ENCODE results near the gene C10orf90. TPM values are rescaled to one million over a fixed set of nuclear protein-coding genes. Genes with fewer than 3 reads are reported as not detected.

C10orf90 gene
- total RNA-seq, 2 donors from 2014 or later, result not detected

DNA sequence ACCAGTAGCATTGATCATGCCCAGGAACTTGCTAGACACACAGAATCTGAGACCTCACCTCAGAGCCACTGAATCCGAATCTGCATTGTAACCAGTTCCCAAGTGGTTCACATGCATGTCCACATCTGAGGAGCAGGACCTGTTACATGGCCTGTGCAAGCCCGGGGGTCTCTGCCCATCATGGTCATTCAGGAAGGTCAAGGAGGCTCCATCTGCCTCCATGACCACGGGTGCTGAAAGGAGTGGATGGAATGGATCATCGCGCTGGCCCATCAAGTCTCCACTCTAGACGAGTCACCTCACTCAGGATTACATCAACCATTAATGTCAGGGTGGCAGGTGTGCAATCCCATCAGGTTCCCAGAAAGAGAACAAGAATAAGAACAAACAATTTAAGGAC, 196.5 kb downstream of the C10orf90 start:
- Mint-ChIP-seq H3K27ac (no peak overlapping the region), H3K9me3 (peaks cover 4% of the 10 kb centered on the region), H3K4me3 (no peak overlapping the region), H3K36me3 (no peaks in the 10 kb centered on the region), H3K27me3 (peaks cover 35 to 40% of the 10 kb centered on the region in 2 donors), H3K4me1 (ENCODE audit: low read depth in 2 of 2) (peaks cover 20 to 24% of the 10 kb centered on the region in 2 donors)
- DNase-seq (ENCODE audit: low spot score) (no peak), ATAC-seq (no peak)

DNA sequence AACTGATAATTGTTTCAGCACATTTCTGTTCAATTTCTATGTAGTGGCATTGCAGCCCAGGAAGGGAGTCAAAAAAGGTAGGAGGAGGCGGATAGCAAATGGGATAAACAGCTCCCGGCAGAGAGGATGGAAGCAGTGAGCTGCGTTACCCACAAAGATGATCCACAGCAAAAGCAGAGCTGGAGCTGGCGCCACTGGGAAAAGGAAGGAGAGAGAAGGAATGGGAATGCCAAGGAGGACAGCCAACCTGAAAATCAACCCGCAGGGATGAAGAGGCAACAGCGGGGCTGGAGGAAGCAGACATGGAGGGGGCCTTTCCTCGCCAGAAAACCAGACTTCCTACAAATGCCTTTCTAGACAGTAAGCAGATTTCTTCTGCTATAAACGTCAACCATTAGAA, 199.5 kb downstream of the C10orf90 start:
- Mint-ChIP-seq H3K4me1 (ENCODE audit: low read depth in 2 of 2) (peaks cover 24 to 33% of the 10 kb centered on the region in 2 donors), H3K27ac (no peak overlapping the region), H3K4me3 (no peak overlapping the region), H3K27me3 (peaks cover 26 to 31% of the 10 kb centered on the region in 2 donors), H3K9me3 (peaks cover 4% of the 10 kb centered on the region), H3K36me3 (no peaks in the 10 kb centered on the region)
- ATAC-seq (no peak), DNase-seq (ENCODE audit: low spot score) (no peak)

DNA sequence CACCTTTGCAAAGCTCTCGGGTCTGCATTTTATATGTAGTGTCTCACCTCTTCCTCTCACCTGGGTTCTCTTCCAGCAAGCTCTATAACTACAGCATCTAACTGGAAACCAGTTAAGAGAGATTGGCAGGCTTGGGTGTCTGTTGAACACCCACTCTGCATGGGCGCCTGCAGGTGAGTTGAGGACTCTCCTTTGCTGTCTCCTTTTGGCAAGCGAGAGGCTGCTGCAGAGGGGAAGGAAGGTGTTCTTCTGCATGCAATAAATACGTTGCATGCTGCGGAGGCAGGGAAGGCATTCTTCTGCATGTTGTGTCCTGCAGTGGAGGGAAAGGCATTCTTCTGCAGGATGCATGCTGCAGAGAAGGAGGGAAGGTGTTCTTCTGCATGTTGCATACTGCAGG, 200.8 kb downstream of the C10orf90 start:
- Mint-ChIP-seq H3K27ac (peak overlapping the region in 1 of 2 donors; percentile 12), H3K27me3 (peaks cover 33 to 35% of the 10 kb centered on the region in 2 donors), H3K4me3 (peak overlapping the region; percentile 48), H3K9me3 (peaks cover 4% of the 10 kb centered on the region), H3K36me3 (no peaks in the 10 kb centered on the region), H3K4me1 (ENCODE audit: low read depth in 2 of 2) (peaks cover 24 to 33% of the 10 kb centered on the region in 2 donors)
- ATAC-seq, result no peak
- no peak for DNase-seq (ENCODE audit: low spot score)

DNA sequence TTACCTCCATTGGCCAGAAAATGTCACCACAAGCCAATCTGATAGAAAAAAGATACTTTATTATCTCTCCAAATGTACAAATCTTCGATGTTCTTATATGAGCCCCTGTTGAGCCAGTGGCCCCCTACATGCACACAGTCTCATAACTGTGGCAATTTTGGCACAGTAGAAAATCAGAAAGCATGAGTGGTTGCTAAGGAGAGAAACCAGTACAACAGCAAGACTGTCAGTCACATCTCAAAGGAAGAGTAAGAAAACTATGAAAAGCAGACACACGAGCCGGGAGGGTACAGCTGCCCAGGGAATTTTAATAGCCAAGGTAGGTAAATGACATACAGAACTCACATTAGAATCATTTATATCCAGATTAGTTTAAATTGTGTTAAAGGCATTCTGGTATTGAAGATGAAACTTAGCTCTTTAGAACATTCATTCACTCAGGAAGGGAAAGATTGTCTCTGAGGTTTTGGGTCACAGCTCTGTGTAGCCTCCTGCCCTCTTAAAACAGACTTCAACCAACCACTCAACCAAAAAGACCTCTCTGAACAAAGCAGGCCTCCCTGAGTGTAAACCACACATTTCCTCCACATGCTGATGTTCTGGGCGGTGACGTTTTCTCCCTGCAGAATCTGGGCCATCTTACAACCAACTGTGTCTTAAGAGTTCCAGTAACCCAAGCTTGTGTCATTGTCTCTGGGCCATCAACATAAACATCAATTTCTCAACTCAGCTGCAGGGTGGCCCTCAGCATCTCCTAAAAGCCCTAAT, 201.4 kb downstream of the C10orf90 start:
- DNase-seq (ENCODE audit: low spot score) (no peak), ATAC-seq (peak; percentile 63 to 67)
- Mint-ChIP-seq H3K27ac (peak overlapping the region in 1 of 2 donors; percentile 73), H3K36me3 (no peaks in the 10 kb centered on the region), H3K4me3 (peak overlapping the region; percentile 48), H3K27me3 (peaks cover 36 to 39% of the 10 kb centered on the region in 2 donors), H3K9me3 (peaks cover 4% of the 10 kb centered on the region), H3K4me1 (ENCODE audit: low read depth in 2 of 2) (peaks cover 24 to 33% of the 10 kb centered on the region in 2 donors)

DNA sequence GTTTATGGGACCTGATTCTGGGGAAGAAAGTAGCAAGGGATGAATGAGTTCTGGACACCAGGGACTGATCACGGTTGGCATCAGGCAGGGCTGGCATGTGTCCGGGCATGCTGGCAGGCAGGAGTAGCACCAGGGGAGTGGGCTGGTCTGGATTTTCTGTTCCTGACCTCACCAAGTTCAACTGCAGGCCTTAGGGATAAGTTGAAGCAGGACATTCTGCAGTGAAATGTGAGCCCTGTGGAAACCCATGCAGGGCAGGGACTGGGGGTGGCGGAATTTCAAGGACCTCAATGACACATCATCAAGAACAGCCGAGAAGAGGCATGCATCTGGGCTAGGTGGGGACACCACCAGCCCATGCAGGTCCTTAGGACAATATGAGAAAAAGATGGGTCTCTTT, 202.0 kb downstream of the C10orf90 start:
- DNase-seq (ENCODE audit: low spot score) (no peak), ATAC-seq (no peak)
- H3K27ac Mint-ChIP-seq, result peak overlapping the region in 1 of 2 donors; percentile 73
- H3K36me3 Mint-ChIP-seq, result no peaks in the 10 kb centered on the region
- peaks cover 4% of the 10 kb centered on the region for H3K9me3 Mint-ChIP-seq
- H3K27me3 Mint-ChIP-seq, result peaks cover 38 to 40% of the 10 kb centered on the region in 2 donors
- H3K4me3 Mint-ChIP-seq, result peak overlapping the region; percentile 15
- H3K4me1 Mint-ChIP-seq (ENCODE audit: low read depth in 2 of 2), result peaks cover 24 to 35% of the 10 kb centered on the region in 2 donors

DNA sequence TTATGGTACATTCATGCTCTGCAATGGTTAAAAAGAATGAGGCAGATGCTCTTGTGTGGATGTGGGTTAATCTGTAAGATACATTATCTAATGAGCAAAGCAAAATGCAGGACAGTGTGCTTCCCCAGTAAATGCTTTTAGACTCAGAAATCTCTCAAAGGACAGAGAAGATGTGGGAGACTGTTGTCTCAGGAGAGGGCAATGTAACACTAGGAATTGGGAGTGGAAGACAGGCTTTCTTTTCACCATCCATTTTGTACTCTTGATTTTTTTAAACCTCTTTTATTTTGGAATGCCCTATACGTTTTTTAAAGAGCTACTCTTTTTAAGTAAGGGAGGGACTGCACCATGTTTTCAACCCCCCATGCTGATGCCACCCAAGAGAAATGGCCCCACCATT, 204.7 kb downstream of the C10orf90 start:
- Mint-ChIP-seq H3K9me3 (peaks cover 1% of the 10 kb centered on the region), H3K36me3 (no peaks in the 10 kb centered on the region), H3K27me3 (peaks cover 37 to 40% of the 10 kb centered on the region in 2 donors), H3K4me3 (no peak overlapping the region), H3K4me1 (ENCODE audit: low read depth in 2 of 2) (peaks cover 22 to 32% of the 10 kb centered on the region in 2 donors), H3K27ac (no peak overlapping the region)
- ATAC-seq (no peak), DNase-seq (ENCODE audit: low spot score) (no peak)

DNA sequence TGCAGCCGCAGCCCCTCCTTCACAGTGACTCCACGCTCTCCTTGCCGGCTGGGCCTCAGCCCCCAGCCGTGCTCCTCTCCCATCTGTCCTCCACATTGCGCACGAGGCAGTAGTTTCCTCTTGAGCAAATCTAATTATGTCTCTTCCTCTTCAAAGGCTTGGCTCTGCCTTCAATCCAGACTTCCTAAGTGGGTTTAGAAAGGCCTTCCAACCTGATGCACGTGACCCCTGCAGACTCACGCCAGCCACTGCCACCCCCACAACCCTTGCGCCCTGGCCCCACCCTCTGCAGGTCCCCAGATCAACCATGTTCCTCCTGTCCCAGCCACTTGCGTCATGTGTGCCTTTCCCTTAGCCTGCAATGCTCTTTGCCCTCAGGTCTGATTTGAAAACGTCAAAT, 207.2 kb downstream of the C10orf90 start:
- Mint-ChIP-seq H3K27ac (no peak overlapping the region), H3K27me3 (peaks cover 26 to 31% of the 10 kb centered on the region in 2 donors), H3K9me3 (no peaks in the 10 kb centered on the region), H3K4me3 (no peak overlapping the region), H3K36me3 (no peaks in the 10 kb centered on the region), H3K4me1 (ENCODE audit: low read depth in 2 of 2) (peaks cover 0 to 8% of the 10 kb centered on the region in 2 donors)
- ATAC-seq (no peak), DNase-seq (ENCODE audit: low spot score) (no peak)

DNA sequence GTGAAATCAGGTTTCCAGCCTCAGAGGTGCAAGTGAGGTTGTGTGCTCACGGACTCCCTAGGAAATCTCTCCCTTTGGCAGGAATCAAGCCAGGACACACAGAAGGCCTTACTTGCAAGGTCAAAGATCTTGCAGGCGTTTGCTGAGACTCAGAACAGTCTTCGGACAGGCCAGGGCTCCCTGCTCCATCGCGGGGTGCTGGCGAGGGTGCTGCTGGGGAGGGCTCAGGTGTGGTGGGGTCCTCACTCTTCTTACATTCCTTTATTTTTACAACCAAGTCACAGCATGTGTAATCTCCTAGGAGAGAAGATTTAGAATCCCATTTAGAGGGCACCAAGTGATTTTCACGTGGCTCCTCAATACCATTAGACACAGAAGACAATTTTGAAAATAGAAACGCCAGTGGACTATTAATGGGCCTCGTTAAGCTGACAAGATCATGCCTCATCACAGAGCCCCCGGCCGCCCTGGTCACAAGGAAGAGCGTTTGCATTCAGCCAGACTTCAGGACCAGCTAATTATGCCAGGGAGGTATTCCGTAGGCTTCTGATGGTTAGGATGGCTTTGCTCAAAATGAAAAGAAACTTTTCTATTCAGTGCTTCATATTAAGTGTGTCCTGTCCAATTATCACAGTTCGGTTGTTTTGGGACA, 209.1 kb downstream of the C10orf90 start:
- no peak for ATAC-seq

DNA sequence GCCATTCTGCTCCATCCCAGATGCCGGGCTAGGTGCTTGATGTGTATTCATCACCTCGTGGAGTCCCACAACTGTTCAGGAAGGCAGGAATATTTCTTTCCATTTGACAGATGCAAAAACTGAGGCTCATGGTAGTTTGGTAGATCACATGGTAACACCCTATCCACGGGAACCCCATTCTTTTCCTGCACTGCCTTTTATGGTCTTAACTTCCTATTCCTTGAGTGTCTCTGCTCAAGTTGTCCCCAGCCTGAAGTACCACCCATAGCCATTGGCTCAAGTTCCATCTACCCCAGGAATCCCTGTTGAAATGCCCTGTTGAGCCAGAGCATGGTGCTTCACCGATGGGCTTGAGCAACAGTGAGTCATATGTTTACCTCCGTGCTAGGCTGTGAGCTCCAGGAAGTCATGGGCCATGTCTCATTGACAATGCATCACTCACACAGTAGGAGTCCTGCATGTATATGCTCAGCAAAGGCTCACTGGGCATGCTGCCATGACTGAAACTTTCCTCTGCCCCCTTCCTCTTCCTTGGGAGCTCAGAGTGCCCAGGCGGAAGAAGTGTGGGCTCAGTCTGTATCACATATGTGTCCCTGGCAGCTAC, 210.5 kb downstream of the C10orf90 start:
- no peaks in the 10 kb centered on the region for H3K9me3 Mint-ChIP-seq
- ATAC-seq, result no peak
- H3K4me1 Mint-ChIP-seq (ENCODE audit: low read depth in 2 of 2), result peaks cover 0 to 9% of the 10 kb centered on the region in 2 donors
- H3K27ac Mint-ChIP-seq, result no peak overlapping the region
- no peaks in the 10 kb centered on the region for H3K36me3 Mint-ChIP-seq
- DNase-seq (ENCODE audit: low spot score), result no peak
- H3K4me3 Mint-ChIP-seq, result no peak overlapping the region
- H3K27me3 Mint-ChIP-seq, result peaks cover 25 to 26% of the 10 kb centered on the region in 2 donors

More for the DNA sequence above, 209.1 kb downstream of the C10orf90 start:
- no peak for DNase-seq (ENCODE audit: low spot score)
- Mint-ChIP-seq H3K4me3 (no peak overlapping the region), H3K9me3 (no peaks in the 10 kb centered on the region), H3K27me3 (peaks cover 26 to 31% of the 10 kb centered on the region in 2 donors), H3K4me1 (ENCODE audit: low read depth in 2 of 2) (peaks cover 0 to 6% of the 10 kb centered on the region in 2 donors), H3K36me3 (no peaks in the 10 kb centered on the region), H3K27ac (no peak overlapping the region)

DNA sequence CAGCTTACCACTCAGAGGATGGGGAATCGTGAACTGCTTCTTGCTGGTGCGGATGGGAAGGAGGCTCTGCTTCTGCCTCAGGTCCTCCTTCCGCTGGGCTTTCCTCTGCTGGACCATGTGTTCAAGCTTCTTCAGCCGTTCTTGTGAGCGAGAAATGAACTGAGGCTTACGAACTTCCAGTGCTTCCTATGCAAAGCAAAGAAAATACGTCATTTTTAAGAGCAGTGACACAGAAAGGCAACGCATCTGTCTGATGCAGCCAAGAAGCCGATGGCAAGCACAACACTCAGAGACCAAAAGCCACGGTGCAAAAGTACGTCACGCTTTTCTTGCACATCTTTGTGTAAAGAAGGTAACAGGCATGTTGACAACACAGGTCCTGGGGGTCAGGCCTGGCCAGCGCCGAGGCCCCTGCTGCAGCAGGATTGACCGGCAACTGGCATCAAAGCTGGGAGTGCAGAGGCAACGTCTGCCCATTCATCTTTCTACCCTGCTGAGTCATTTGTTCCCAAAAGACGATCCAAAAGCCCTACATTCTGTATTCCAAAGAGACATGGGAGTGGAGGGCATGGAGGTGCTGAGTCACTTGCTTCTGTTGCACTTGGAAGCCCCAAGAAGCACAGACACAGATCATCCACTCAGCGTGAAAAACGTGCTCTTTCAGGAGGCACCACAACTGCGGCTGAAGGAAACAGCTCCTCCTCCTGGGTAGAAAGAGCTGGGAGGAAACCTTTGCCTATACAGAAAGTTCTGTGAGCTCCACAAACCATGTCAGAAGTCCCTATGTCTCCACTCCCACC, 211.3 kb downstream of the C10orf90 start:
- H3K4me3 Mint-ChIP-seq, result no peak overlapping the region
- H3K4me1 Mint-ChIP-seq (ENCODE audit: low read depth in 2 of 2), result peaks cover 0 to 9% of the 10 kb centered on the region in 2 donors
- DNase-seq (ENCODE audit: low spot score), result no peak
- no peaks in the 10 kb centered on the region for H3K9me3 Mint-ChIP-seq
- ATAC-seq, result no peak
- peaks cover 20 to 22% of the 10 kb centered on the region in 2 donors for H3K27me3 Mint-ChIP-seq
- H3K27ac Mint-ChIP-seq, result no peak overlapping the region
- no peaks in the 10 kb centered on the region for H3K36me3 Mint-ChIP-seq

DNA sequence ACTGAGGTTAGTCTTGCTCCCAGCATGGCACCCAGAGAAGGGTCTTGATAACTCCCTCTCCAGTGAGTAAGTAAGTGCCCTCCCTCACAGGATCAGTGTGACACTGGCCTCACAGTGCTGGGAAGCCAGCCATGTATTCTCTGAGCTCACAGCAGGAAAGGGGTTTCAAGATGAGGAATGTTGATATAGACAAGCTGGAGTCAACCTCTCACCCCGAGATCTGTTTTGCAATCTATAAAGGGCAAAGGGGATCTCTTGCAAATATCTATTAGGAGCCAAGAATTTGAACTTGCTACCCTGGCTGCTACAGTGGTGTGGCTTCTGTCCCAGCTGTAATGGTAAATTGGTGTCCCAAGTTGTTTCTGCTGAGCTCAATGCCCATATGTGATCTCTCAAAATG, 212.0 kb downstream of the C10orf90 start:
- DNase-seq (ENCODE audit: low spot score) (no peak), ATAC-seq (no peak)
- H3K27ac Mint-ChIP-seq, result no peak overlapping the region
- no peak overlapping the region for H3K4me3 Mint-ChIP-seq
- peaks cover 12 to 16% of the 10 kb centered on the region in 2 donors for H3K27me3 Mint-ChIP-seq
- H3K36me3 Mint-ChIP-seq, result no peaks in the 10 kb centered on the region
- H3K4me1 Mint-ChIP-seq (ENCODE audit: low read depth in 2 of 2), result peaks cover 0 to 7% of the 10 kb centered on the region in 2 donors
- no peaks in the 10 kb centered on the region for H3K9me3 Mint-ChIP-seq

DNA sequence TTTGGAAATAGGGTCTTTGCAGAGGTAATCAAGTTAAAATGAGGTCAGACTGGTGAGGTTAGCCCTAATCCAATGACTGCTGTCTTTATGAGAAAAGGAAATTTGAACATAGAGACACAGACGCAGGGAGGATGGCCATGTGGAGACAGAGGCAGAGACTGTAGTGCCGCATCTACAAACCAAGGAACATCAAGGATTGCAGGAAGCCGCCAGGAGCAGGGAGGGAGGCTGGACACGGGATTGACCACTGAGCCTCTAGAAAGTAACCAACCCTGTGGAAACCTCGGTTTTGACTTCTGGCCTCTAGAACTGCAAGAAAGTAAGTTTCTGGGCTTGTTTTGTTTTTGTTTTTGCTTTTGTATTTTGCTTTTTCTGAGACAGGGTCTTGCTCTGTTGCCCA, 213.9 kb downstream of the C10orf90 start:
- Mint-ChIP-seq H3K27ac (no peak overlapping the region), H3K9me3 (no peaks in the 10 kb centered on the region), H3K4me3 (no peak overlapping the region), H3K4me1 (ENCODE audit: low read depth in 2 of 2) (peaks cover 0 to 3% of the 10 kb centered on the region in 2 donors), H3K27me3 (peaks cover 0 to 6% of the 10 kb centered on the region in 2 donors), H3K36me3 (no peaks in the 10 kb centered on the region)
- ATAC-seq, result no peak
- no peak for DNase-seq (ENCODE audit: low spot score)

DNA sequence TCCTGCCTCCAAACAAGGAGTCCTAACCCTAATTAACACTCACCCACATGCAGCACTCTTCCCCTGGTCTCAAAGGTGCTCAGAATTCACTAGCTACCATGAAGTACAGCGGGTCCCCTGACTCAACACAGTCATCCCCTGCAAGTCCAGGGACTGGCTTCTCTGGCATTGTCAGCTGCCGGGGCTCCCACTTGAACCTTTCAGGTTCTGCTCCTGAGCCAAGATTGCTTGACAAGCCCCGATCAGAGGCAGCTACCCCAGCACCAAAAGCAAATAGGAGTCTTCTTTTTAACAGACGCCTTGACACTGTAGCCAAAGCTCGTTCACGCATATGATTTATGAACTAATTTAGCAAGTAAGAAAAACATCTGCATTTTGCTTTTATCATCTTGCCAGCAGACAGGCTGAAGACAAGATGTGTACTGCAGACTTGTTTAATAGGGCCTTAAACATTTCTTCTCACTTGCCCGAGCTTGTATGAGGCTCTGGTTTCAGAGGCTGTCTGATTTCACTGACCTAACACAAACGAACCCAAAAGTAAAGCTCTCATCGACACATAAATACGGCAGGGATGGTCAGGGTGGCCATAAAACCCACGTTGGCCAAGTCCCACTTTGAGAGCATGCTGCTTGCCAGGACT, 214.6 kb downstream of the C10orf90 start:
- no peaks in the 10 kb centered on the region for H3K9me3 Mint-ChIP-seq
- no peak for ATAC-seq
- H3K4me3 Mint-ChIP-seq, result no peak overlapping the region
- no peak overlapping the region for H3K27ac Mint-ChIP-seq
- DNase-seq (ENCODE audit: low spot score), result no peak
- H3K4me1 Mint-ChIP-seq (ENCODE audit: low read depth in 2 of 2), result peaks cover 0 to 3% of the 10 kb centered on the region in 2 donors
- peaks cover 0 to 6% of the 10 kb centered on the region in 2 donors for H3K27me3 Mint-ChIP-seq
- H3K36me3 Mint-ChIP-seq, result no peaks in the 10 kb centered on the region

All from natural killer cell treated with Interleukin-12 subunit alpha and Interleukin-12 subunit beta and Interleukin-15 and Interleukin-18, amount 100 ng/mL, for 72 hours (primary cell).